Smooth muscle cell (in vitro differentiated cells): ENCODE data around the gene STK11IP. TPM values are rescaled to one million over a fixed set of nuclear protein-coding genes. Genes with fewer than 3 reads are reported as not detected.

Experiments
- DNase-seq: peaks from one replicate; lab custom pipeline; 2025; ENCODE audit not compliant: unreplicated experiment; lab: John Stamatoyannopoulos, UW
- H2AFZ ChIP-seq: fragments of 200-600 bp; sonication (generic); 2 replicates; pipeline ENCODE4 v1.6.0; 2016; ENCODE audit warnings: antibody characterized with exemption, low read depth, mild to moderate bottlenecking
- H3F3A ChIP-seq: fragments of 200-600 bp; sonication (generic); 2 replicates; pipeline ENCODE4 v1.6.0; 2017; ENCODE audit warnings: antibody characterized with exemption, low read depth
- H3K27ac ChIP-seq: fragments of 200-600 bp; sonication (generic); 2 replicates; pipeline ENCODE4 v1.5.1; 2016; ENCODE audit warnings: low read depth, mild to moderate bottlenecking
- H3K27me3 ChIP-seq: fragments of 200-600 bp; sonication (generic); 2 replicates; pipeline ENCODE4 v1.6.1; 2016; ENCODE audit warnings: low read depth, mild to moderate bottlenecking
- H3K36me3 ChIP-seq: fragments of 200-600 bp; sonication (generic); 2 replicates; pipeline ENCODE4 v1.5.1; 2016; ENCODE audit warnings: low read depth
- H3K4me1 ChIP-seq: fragments of 200-600 bp; sonication (generic); 2 replicates; pipeline ENCODE4 v1.5.1; 2016; ENCODE audit warnings: low read depth
- H3K4me2 ChIP-seq: fragments of 200-600 bp; sonication (generic); 2 replicates; pipeline ENCODE4 v1.6.0; 2016; ENCODE audit warnings: mild to moderate bottlenecking
- H3K4me3 ChIP-seq: fragments of 200-600 bp; sonication (generic); 2 replicates; pipeline ENCODE4 v1.5.1; 2016; ENCODE audit warnings: mild to moderate bottlenecking
- H3K79me2 ChIP-seq: fragments of 200-600 bp; sonication (generic); 2 replicates; pipeline ENCODE4 v1.6.0; 2016; ENCODE audit warnings: low read depth, mild to moderate bottlenecking
- H3K9ac ChIP-seq: fragments of 200-600 bp; sonication (generic); 2 replicates; pipeline ENCODE4 v1.6.0; 2016; ENCODE audit warnings: low read depth
- H3K9me3 ChIP-seq: fragments of 200-600 bp; sonication (generic); replicated peaks from 2 replicates; pipeline ENCODE4 v1.5.1; 2016; ENCODE audit warnings: low read depth
- H4K20me1 ChIP-seq: fragments of 200-600 bp; sonication (generic); 2 replicates; pipeline ENCODE4 v1.6.0; 2016; ENCODE audit warnings: low read depth
- CTCF ChIP-seq: fragments of 200-600 bp; sonication (generic); IDR thresholded peaks from 2 replicates; pipeline ENCODE4 v1.5.1; 2017; ENCODE audit warnings: borderline replicate concordance, mild to moderate bottlenecking, antibody characterized with exemption; ENCODE audit not compliant: insufficient read depth, poor library complexity, severe bottlenecking
- WGBS: methylation state at CpG from one replicate; pipeline ENCODE4 v1.1.7; 2016; ENCODE audit warnings: low lambda C conversion rate; 5-methylcytosine and 5-hydroxymethylcytosine counted together
- polyA plus RNA-seq: library from polyadenylated mRNA; unstranded; fragments of >200 nt; fragmentation: Nextera tagmentation; extraction: Ambion mirVana; gene quantifications from 2 replicates; pipeline ENCODE4 v1.2.1, GENCODE V29; 2016
- total RNA-seq: library from RNA; depleted of rRNA; stranded (reverse); fragments of >200 nt; gene quantifications from 2 replicates; pipeline ENCODE4 v1.2.3, GENCODE V29; 2014

STK11IP gene
- total and polyA plus RNA-seq, 2 experiments from 2014 or later = 10.2 to 13.6 TPM

- Histone ChIP-seq H3K9me3 (no peaks in the 10 kb centered on the region), H3K4me1 (peaks cover 5% of the 10 kb centered on the region), H2AFZ (no peak overlapping the region), H3K4me3 (no peak overlapping the region), H3K79me2 (no peaks in the 10 kb centered on the region), H3K36me3 (no peaks in the 10 kb centered on the region), H3F3A (no peaks in the 10 kb centered on the region), H3K27me3 (no peaks in the 10 kb centered on the region), H3K9ac (no peak overlapping the region), H3K27ac (no peak overlapping the region), H4K20me1 (no peaks in the 10 kb centered on the region), H3K4me2 (no peak overlapping the region)
- TF ChIP-seq CTCF = no peak
- DNase-seq = no peak
- 96% methylated on average over 30 of the region's 34 CpGs for WGBS
Observed at GRCh38 chr2:219631904-219632759, 34.5 kb downstream of the STK11IP start.

DNA sequence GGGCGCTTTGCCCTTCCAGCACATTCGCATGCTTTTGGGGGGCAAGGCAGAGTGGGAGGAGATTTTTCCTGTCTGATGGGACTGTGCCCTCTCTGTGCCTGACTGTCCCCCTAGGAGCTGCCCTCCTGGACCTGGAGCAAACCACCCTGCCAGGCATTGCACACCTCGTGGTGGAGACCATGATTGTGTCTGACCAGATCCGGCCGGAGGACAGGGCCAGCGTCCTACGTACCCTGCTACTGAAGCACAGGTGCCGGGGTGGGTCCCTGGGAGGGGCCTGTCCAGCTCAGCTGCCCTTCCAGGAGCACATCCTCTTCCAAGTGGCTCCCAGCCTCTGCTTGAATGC, 35.1 kb downstream of the STK11IP start:
- Histone ChIP-seq H3K9me3 (no peaks in the 10 kb centered on the region), H2AFZ (no peak overlapping the region), H3K4me1 (peaks cover 5% of the 10 kb centered on the region), H3K4me3 (no peak overlapping the region), H3K27me3 (no peaks in the 10 kb centered on the region), H4K20me1 (no peaks in the 10 kb centered on the region), H3K4me2 (no peak overlapping the region), H3K9ac (no peak overlapping the region), H3K79me2 (no peaks in the 10 kb centered on the region), H3F3A (no peaks in the 10 kb centered on the region), H3K27ac (no peak overlapping the region), H3K36me3 (no peaks in the 10 kb centered on the region)
- DNase-seq = no peak
- no peak for TF ChIP-seq CTCF
- 97% methylated on average over 8 of the region's 8 CpGs for WGBS

- WGBS = 95% methylated on average over 22 of the region's 22 CpGs
- H3K9ac ChIP-seq = no peak overlapping the region
- no peaks in the 10 kb centered on the region for H3K4me1 ChIP-seq
- H3K36me3 ChIP-seq = no peaks in the 10 kb centered on the region
- no peak overlapping the region for H3K4me3 ChIP-seq
- no peaks in the 10 kb centered on the region for H3K27me3 ChIP-seq
- no peak for DNase-seq
- H4K20me1 ChIP-seq = no peaks in the 10 kb centered on the region
- H2AFZ ChIP-seq = no peak overlapping the region
- H3F3A ChIP-seq = no peaks in the 10 kb centered on the region
- H3K79me2 ChIP-seq = no peaks in the 10 kb centered on the region
- no peaks in the 10 kb centered on the region for H3K9me3 ChIP-seq
- no peak overlapping the region for H3K27ac ChIP-seq
- no peak for TF ChIP-seq CTCF
- H3K4me2 ChIP-seq = no peak overlapping the region
Observed at GRCh38 chr2:219633276-219634065, 35.8 kb downstream of the STK11IP start.
